ENCODE measurements around the gene CCNF.
A peak's percentile ranks its signal among the peaks of the same experiment; 100 is the strongest.

Gene CCNF

DNA sequence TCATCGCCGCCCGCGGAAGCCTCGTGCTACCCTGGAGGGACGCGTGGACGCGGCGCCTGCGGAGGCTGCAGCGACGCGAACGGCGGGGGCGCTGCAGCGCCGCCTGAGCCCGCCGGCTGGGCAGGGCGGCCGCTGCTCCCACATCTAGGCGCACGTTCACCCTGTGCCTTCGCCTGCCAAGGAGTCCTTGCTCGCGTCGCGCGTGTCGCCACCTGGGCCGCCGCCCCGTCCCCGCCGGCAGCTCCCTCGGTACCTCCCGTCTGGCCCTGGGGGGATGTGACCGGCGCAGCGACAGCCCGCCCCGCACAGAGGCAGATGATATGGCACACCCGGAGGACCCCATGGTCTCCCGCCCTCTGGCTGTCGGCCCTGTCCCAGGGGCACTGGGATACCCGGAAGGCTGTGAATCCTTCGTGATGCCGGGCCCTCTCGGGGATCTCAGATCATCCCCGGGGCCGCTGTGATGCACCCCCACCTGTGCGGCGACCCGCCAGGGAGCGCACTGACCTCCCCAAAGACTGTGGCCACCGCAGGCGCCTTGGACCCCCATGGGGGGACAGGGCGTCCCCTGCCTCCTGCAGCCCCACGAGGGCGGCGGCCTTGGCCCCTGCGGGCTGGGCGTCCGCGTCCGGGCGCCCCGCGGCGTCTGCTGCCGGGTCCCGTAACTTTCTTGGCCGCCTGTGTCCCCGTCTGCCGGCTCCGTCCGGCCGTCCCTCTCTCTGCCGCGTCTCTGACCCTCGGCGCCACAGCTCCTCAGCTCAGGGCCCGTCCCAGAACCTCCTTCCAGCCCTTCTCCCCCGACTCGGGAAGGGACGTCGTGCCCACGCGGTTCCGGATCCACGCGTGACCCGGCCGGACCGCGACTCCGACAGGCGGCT is 45.0 kb downstream of the CCNF start:
- peak; percentile 36 to 64 (median 57) for DNase-seq
- peaks cover 0 to 43% (median 17%) of the 10 kb centered on the region in 5 experiments for H3K27me3 ChIP-seq (replicated peaks in 2 of 5; ENCODE audit: control insufficient read depth in 4 of 5, insufficient read depth in 5 of 5, low read length in 4 of 5)
- POLR2A ChIA-PET = interaction anchor here (0.5 to 2.0 kb wide), 4 partner anchors 14 to 46 kb away, joined by 3 to 15 read pairs (median 3); partner anchors contain the start of gene TEDC2
- WGBS (ENCODE audit: insufficient coverage) = 0% methylated on average over 92 of the region's 100 CpGs
- H3K4me3 ChIP-seq (ENCODE audit: control insufficient read depth in 1 of 7, extremely low read depth in 1 of 7, insufficient read depth in 4 of 7, low read depth in 2 of 7, low read length in 6 of 7) = peak overlapping the region; percentile 47 to 82 (median 72)
- CTCF ChIA-PET = interaction anchor here (1.4 to 2.4 kb wide), 2 partner anchors 13 to 26 kb away, joined by 3 to 19 read pairs; no protein-coding TSS in a partner anchor
- H3K36me3 ChIP-seq (ENCODE audit: control insufficient read depth in 4 of 4, insufficient read depth in 4 of 4, low read length in 3 of 4) = peaks cover 0 to 2% (median under 1%) of the 10 kb centered on the region in 4 experiments
- peak overlapping the region in 1 of 2 experiments; percentile 77 for H3K27ac ChIP-seq (ENCODE audit: insufficient read depth in 1 of 2, low read depth in 1 of 2, low read length in 2 of 2, poor library complexity in 1 of 2, severe bottlenecking in 2 of 2)
- no peaks in the 10 kb centered on the region for H3K9me3 ChIP-seq (ENCODE audit: control extremely low read depth in 1 of 5, control insufficient read depth in 4 of 5, insufficient read depth in 2 of 5, low read depth in 1 of 5, low read length in 4 of 5)
- peaks cover 4 to 46% (median 43%) of the 10 kb centered on the region in 4 experiments for H3K4me1 ChIP-seq (ENCODE audit: control extremely low read depth in 1 of 4, control insufficient read depth in 4 of 4, insufficient read depth in 4 of 4, low read length in 3 of 4)

DNA sequence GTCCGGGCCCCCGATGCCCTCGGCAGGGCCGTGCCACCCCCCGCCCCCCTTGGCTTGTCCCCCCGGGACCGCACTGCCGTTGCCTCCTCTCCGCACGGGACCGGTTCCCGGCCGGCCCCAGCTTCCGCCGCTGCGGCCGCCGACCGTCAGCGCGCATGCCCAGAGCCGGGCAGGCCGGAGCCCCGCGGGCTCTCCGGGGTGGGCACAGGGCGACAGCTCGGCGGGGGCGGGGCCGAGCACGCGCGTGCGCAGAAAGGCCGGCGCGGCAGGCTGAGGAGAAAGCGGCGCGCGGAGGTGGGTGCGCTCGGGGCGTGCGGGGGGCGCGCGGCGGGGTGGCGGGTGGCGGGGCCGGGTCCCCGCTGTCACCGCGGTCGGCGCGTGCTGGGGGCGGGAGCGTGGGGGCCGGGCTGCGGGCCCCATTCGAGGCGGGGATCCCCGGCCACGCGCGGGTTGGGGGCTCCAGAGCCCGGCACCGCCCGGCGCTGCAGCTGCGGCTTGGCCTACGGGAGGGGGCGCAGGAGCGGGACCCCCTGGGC is 45.7 kb downstream of the CCNF start, which contains the start of gene TBC1D24:
TBC1D24 (plus strand) TSS at position 251 of the 536 bp plus-strand sequence. CDS start 21,022 bp downstream, outside the sequence.
- ChIA-PET POLR2A (interaction anchor here (0.5 to 2.0 kb wide), 4 partner anchors 13 to 47 kb away, joined by 3 to 15 read pairs (median 3); partner anchors contain the start of gene TEDC2), CTCF (interaction anchor here (1.4 to 2.4 kb wide), 2 partner anchors 12 to 26 kb away, joined by 3 to 19 read pairs; no protein-coding TSS in a partner anchor)
- Histone ChIP-seq H3K36me3 (ENCODE audit: control insufficient read depth in 4 of 4, insufficient read depth in 4 of 4, low read length in 3 of 4) (peaks cover 0 to 5% (median 2%) of the 10 kb centered on the region in 4 experiments), H3K27ac (ENCODE audit: insufficient read depth in 1 of 2, low read depth in 1 of 2, low read length in 2 of 2, poor library complexity in 1 of 2, severe bottlenecking in 2 of 2) (peak within 1 kb of the TSS in 1 of 2 experiments; percentile 77), H3K9me3 (ENCODE audit: control extremely low read depth in 1 of 5, control insufficient read depth in 4 of 5, insufficient read depth in 2 of 5, low read depth in 1 of 5, low read length in 4 of 5) (no peaks in the 10 kb centered on the region), H3K4me3 (ENCODE audit: control insufficient read depth in 1 of 7, extremely low read depth in 1 of 7, insufficient read depth in 4 of 7, low read depth in 2 of 7, low read length in 6 of 7) (peak within 1 kb of the TSS; percentile 47 to 82 (median 73)), H3K27me3 (replicated peaks in 2 of 5; ENCODE audit: control insufficient read depth in 4 of 5, insufficient read depth in 5 of 5, low read length in 4 of 5) (peaks cover 0 to 36% (median 13%) of the 10 kb centered on the region in 5 experiments), H3K4me1 (ENCODE audit: control extremely low read depth in 1 of 4, control insufficient read depth in 4 of 4, insufficient read depth in 4 of 4, low read length in 3 of 4) (peaks cover 4 to 43% (median 40%) of the 10 kb centered on the region in 4 experiments)
- peak; percentile 72 to 83 (median 78) for DNase-seq
- 0% methylated on average over 62 of the region's 77 CpGs for WGBS (ENCODE audit: insufficient coverage)

DNA sequence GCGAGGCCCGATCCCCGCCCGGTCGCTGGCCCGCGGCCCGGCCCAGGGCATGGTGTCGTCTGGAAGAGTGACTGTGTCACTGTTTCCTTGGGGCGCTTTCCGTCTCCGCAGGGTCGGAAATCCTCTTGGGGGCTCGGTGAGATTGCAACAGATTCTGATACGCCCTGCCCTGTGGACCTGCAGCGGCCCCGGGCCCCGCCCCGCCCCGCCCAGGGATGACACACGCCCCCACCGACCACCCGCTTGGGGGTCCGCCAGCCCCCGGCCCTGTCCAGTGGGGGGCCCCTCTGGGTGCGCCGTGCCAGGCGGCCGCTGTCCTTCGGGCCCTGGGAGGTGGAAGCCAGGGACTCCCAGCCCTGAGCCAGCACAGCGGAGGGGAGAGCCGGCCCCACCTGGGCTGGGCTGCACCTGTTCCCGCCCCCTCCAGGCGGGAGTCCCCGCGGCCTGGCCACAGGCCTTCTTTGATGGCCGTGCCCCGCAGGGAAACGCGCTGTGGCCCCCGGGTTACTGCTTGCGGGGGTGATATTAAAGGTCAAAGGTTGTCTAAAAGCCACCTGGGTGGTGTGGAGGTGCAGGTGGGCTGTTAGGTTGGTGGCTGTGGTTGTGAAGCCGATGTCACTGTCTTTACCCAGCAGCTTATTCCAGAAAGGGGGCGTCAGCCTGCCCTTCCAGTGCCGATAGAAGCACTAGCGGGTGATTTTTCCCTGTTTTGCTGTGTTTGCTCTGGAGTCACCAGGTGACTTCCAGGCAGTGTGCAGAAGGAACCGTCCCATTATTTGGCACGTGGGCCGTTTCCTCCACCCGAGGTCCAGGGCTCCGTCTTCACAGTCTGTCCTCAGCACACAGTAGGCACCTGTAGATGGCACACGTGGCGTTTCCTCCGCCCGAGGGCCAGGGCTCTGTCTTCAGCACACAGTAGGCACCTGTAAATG is 46.4 kb downstream of the CCNF start:
- Histone ChIP-seq H3K4me1 (ENCODE audit: control extremely low read depth in 1 of 4, control insufficient read depth in 4 of 4, insufficient read depth in 4 of 4, low read length in 3 of 4) (peaks cover 4 to 43% (median 40%) of the 10 kb centered on the region in 4 experiments), H3K36me3 (ENCODE audit: control insufficient read depth in 4 of 4, insufficient read depth in 4 of 4, low read length in 3 of 4) (peaks cover 0 to 10% (median 2%) of the 10 kb centered on the region in 4 experiments), H3K4me3 (ENCODE audit: control insufficient read depth in 1 of 7, extremely low read depth in 1 of 7, insufficient read depth in 4 of 7, low read depth in 2 of 7, low read length in 6 of 7) (peak overlapping the region; percentile 47 to 82 (median 73)), H3K9me3 (ENCODE audit: control extremely low read depth in 1 of 5, control insufficient read depth in 4 of 5, insufficient read depth in 2 of 5, low read depth in 1 of 5, low read length in 4 of 5) (no peaks in the 10 kb centered on the region), H3K27me3 (replicated peaks in 2 of 5; ENCODE audit: control insufficient read depth in 4 of 5, insufficient read depth in 5 of 5, low read length in 4 of 5) (peaks cover 0 to 29% (median 6%) of the 10 kb centered on the region in 5 experiments), H3K27ac (ENCODE audit: insufficient read depth in 1 of 2, low read depth in 1 of 2, low read length in 2 of 2, poor library complexity in 1 of 2, severe bottlenecking in 2 of 2) (no peak overlapping the region)
- POLR2A ChIA-PET = interaction anchor here (0.9 to 2.0 kb wide), 3 partner anchors 12 to 48 kb away, joined by 3 to 15 read pairs (median 3); partner anchors contain the start of gene TEDC2
- DNase-seq = peak; percentile 67 to 78 (median 75)
- WGBS (ENCODE audit: insufficient coverage) = 15% methylated on average over 43 of the region's 55 CpGs
- CTCF ChIA-PET = interaction anchor here (1.4 to 2.4 kb wide), 2 partner anchors 11 to 25 kb away, joined by 3 to 19 read pairs; no protein-coding TSS in a partner anchor

DNA sequence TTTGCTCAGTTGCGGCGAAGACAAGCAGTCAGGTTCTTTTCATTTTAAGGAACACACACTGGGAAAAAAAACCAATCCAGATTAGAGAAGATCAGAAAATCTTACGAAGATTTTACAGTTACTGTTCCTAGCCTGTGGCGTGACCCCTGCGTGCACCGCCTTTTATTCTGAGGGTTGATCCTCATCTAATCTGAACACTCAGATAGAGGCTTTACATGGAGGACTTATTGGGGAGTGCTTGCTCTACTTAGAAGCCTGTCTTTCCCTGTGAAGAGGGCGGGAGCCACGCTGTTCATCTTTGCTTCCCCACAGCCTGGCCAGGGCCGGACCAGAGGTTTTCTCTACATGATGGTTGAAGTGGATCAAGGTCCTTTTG is 47.1 kb downstream of the CCNF start:
- H3K4me3 ChIP-seq (ENCODE audit: control insufficient read depth in 1 of 7, extremely low read depth in 1 of 7, insufficient read depth in 4 of 7, low read depth in 2 of 7, low read length in 6 of 7) = peak overlapping the region in 3 of 7 experiments; percentile 76 to 82 (median 78)
- DNase-seq = no peak
- ChIA-PET POLR2A (interaction anchor here (2.0 kb wide), 1 partner anchor 11 kb away, joined by 15 read pairs; no protein-coding TSS in a partner anchor), CTCF (interaction anchor here (1.9 kb wide), 2 partner anchors 12 to 25 kb away, joined by 5 to 7 read pairs; no protein-coding TSS in a partner anchor)
- 94% methylated on average over 8 of the region's 9 CpGs for WGBS (ENCODE audit: insufficient coverage)
- peaks cover 0 to 14% (median 2%) of the 10 kb centered on the region in 4 experiments for H3K36me3 ChIP-seq (ENCODE audit: control insufficient read depth in 4 of 4, insufficient read depth in 4 of 4, low read length in 3 of 4)
- H3K4me1 ChIP-seq (ENCODE audit: control extremely low read depth in 1 of 4, control insufficient read depth in 4 of 4, insufficient read depth in 4 of 4, low read length in 3 of 4) = peaks cover 4 to 40% (median 36%) of the 10 kb centered on the region in 4 experiments
- H3K27me3 ChIP-seq (replicated peaks in 2 of 5; ENCODE audit: control insufficient read depth in 4 of 5, insufficient read depth in 5 of 5, low read length in 4 of 5) = peaks cover 0 to 22% (median 4%) of the 10 kb centered on the region in 5 experiments
- H3K27ac ChIP-seq (ENCODE audit: insufficient read depth in 1 of 2, low read depth in 1 of 2, low read length in 2 of 2, poor library complexity in 1 of 2, severe bottlenecking in 2 of 2) = no peak overlapping the region
- H3K9me3 ChIP-seq (ENCODE audit: control extremely low read depth in 1 of 5, control insufficient read depth in 4 of 5, insufficient read depth in 2 of 5, low read depth in 1 of 5, low read length in 4 of 5) = no peaks in the 10 kb centered on the region

DNA sequence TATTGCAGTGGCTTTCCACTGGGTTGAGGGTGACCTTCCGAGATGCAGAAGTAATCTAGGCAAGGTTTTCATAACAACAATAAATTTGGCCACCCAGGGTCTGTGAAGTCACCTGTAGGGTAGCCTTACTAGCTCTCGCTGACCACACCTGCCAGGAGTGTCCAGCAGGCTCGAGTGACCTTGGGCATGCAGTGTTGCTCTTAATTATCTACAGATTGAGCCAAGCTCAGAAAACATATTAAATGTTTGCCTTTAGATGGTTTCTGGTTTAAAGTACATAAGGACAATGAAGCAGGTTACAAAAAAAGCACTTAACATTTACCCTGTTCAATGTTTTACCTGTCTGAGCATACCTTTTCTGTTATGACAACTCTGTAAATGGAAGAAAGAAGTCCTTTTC is 47.5 kb downstream of the CCNF start:
- POLR2A ChIA-PET = interaction anchor here (1.1 kb wide), 1 partner anchor 12 kb away, joined by 9 read pairs; no protein-coding TSS in a partner anchor
- 100% methylated on average over 3 of the region's 3 CpGs for WGBS (ENCODE audit: insufficient coverage)
- Histone ChIP-seq H3K27ac (ENCODE audit: insufficient read depth in 1 of 2, low read depth in 1 of 2, low read length in 2 of 2, poor library complexity in 1 of 2, severe bottlenecking in 2 of 2) (no peak overlapping the region), H3K9me3 (ENCODE audit: control extremely low read depth in 1 of 5, control insufficient read depth in 4 of 5, insufficient read depth in 2 of 5, low read depth in 1 of 5, low read length in 4 of 5) (no peaks in the 10 kb centered on the region), H3K36me3 (ENCODE audit: control insufficient read depth in 4 of 4, insufficient read depth in 4 of 4, low read length in 3 of 4) (peaks cover 0 to 18% (median 2%) of the 10 kb centered on the region in 4 experiments), H3K4me1 (ENCODE audit: control extremely low read depth in 1 of 4, control insufficient read depth in 4 of 4, insufficient read depth in 4 of 4, low read length in 3 of 4) (peaks cover 4 to 36% (median 32%) of the 10 kb centered on the region in 4 experiments), H3K4me3 (ENCODE audit: control insufficient read depth in 1 of 7, extremely low read depth in 1 of 7, insufficient read depth in 4 of 7, low read depth in 2 of 7, low read length in 6 of 7) (no peak overlapping the region), H3K27me3 (replicated peaks in 2 of 5; ENCODE audit: control insufficient read depth in 4 of 5, insufficient read depth in 5 of 5, low read length in 4 of 5) (peaks cover 0 to 18% (median 3%) of the 10 kb centered on the region in 5 experiments)
- CTCF ChIA-PET = interaction anchor here (0.6 to 1.9 kb wide), 3 partner anchors 11 to 70 kb away, joined by 3 to 7 read pairs (median 5); no protein-coding TSS in a partner anchor
- DNase-seq = no peak

DNA sequence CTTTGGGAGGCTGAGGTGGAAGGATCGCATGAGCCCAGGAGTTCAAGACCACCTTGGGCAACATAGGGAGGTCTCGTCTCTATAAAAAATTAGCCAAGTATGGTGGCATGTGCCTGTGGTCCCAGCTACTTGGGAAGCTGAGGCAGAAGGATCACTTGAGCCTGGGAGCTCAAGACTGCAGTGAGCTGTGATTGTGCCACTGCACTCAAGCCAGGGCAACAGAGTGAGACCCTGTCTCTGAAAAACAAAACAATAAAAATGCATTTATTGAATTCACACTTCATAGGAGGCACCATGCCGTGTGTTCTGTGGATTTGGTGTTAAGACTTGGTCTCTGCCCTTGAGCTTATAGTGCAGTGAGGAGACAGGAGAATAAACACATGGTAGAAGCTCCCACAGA is 48.1 kb downstream of the CCNF start:
- H3K9me3 ChIP-seq (ENCODE audit: control extremely low read depth in 1 of 5, control insufficient read depth in 4 of 5, insufficient read depth in 2 of 5, low read depth in 1 of 5, low read length in 4 of 5) = no peaks in the 10 kb centered on the region
- H3K4me3 ChIP-seq (ENCODE audit: control insufficient read depth in 1 of 7, extremely low read depth in 1 of 7, insufficient read depth in 4 of 7, low read depth in 2 of 7, low read length in 6 of 7) = no peak overlapping the region
- ChIA-PET CTCF (interaction anchor here (0.6 to 1.9 kb wide), 4 partner anchors 9 to 70 kb away, joined by 3 to 7 read pairs (median 4); no protein-coding TSS in a partner anchor), POLR2A (interaction anchor here (0.5 to 1.1 kb wide), 2 partner anchors 11 to 26 kb away, joined by 3 to 9 read pairs; no protein-coding TSS in a partner anchor)
- WGBS (ENCODE audit: insufficient coverage) = 95% methylated on average over 3 of the region's 3 CpGs
- no peak overlapping the region for H3K27ac ChIP-seq (ENCODE audit: insufficient read depth in 1 of 2, low read depth in 1 of 2, low read length in 2 of 2, poor library complexity in 1 of 2, severe bottlenecking in 2 of 2)
- peaks cover 0 to 12% (median 2%) of the 10 kb centered on the region in 5 experiments for H3K27me3 ChIP-seq (replicated peaks in 2 of 5; ENCODE audit: control insufficient read depth in 4 of 5, insufficient read depth in 5 of 5, low read length in 4 of 5)
- H3K36me3 ChIP-seq (ENCODE audit: control insufficient read depth in 4 of 4, insufficient read depth in 4 of 4, low read length in 3 of 4) = peaks cover 0 to 24% (median 2%) of the 10 kb centered on the region in 4 experiments
- DNase-seq = no peak
- peaks cover 4 to 32% (median 27%) of the 10 kb centered on the region in 4 experiments for H3K4me1 ChIP-seq (ENCODE audit: control extremely low read depth in 1 of 4, control insufficient read depth in 4 of 4, insufficient read depth in 4 of 4, low read length in 3 of 4)

Data from common myeloid progenitor, CD34-positive (primary cell).